ENCODE measurements around the gene CRYBG1.

CRYBG1 gene

DNA sequence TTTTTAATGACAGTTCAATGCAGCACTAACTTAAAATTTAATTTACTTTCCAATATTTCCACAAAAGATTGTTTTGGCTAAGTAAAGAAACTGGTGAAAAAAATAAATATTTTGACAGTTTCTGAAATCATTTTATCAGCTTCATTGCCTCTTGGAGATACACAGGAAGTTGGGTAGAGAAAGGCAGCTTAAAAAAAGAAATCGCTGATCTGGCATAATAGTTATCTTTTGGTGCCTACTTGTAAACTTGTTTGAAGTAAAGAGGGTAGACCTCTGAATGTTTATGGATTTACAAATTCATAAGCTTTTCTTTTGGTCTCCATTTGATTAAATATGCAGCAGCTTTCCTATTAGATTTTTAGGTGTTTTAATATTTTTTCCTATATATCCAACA is 165.4 kb downstream of the CRYBG1 start:
- TF ChIP-seq, protein P1, sequence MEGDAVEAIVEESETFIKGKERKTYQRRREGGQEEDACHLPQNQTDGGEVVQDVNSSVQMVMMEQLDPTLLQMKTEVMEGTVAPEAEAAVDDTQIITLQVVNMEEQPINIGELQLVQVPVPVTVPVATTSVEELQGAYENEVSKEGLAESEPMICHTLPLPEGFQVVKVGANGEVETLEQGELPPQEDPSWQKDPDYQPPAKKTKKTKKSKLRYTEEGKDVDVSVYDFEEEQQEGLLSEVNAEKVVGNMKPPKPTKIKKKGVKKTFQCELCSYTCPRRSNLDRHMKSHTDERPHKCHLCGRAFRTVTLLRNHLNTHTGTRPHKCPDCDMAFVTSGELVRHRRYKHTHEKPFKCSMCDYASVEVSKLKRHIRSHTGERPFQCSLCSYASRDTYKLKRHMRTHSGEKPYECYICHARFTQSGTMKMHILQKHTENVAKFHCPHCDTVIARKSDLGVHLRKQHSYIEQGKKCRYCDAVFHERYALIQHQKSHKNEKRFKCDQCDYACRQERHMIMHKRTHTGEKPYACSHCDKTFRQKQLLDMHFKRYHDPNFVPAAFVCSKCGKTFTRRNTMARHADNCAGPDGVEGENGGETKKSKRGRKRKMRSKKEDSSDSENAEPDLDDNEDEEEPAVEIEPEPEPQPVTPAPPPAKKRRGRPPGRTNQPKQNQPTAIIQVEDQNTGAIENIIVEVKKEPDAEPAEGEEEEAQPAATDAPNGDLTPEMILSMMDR (IDR thresholded peaks at IDR 0.05; ENCODE audit: insufficient read depth, missing control alignments), result no peak
- FAIRE-seq (no peak), DNase-seq (ENCODE audit: insufficient read length, low spot score) (no peak)

DNA sequence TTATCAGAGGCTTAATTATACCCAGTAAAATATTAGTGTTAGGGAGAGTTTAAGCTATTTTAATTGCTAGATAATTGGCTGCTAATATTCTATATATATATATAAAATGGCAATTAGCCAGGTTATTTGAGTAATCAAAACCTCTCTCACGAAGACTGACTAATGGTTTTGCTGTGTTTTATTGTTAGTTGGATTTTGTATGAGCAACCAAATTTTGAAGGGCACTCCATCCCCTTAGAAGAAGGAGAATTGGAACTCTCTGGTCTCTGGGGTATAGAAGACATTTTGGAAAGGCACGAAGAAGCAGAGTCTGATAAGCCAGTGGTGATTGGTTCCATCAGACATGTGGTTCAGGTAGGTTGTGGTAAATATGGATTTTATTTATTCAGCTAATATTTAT is 166.6 kb downstream of the CRYBG1 start:
- no peak for DNase-seq (ENCODE audit: insufficient read length, low spot score)
- no peak for FAIRE-seq
- TF ChIP-seq, protein P1 (IDR thresholded peaks at IDR 0.05; ENCODE audit: insufficient read depth, missing control alignments), result no peak

DNA sequence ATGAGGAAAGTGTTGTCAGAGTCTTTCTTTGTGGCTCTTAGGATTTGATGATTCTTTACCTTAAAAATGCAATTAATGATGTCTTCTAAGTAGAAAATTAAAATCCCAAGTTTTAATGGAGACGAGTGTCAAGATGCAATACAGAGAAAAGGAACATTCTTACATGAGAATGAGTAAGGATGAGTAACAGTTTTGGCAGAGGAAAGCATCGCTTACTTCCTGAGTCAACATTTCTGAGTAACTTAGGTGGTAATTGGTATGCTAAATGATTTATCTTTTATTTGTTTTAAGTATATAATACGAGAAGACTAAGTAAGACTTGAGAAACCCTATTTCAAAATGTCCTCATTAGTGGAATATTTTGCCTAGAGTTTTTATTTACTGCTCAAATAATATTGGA is 167.5 kb downstream of the CRYBG1 start:
- FAIRE-seq, result no peak
- TF ChIP-seq, protein P1 (IDR thresholded peaks at IDR 0.05; ENCODE audit: insufficient read depth, missing control alignments), result no peak
- no peak for DNase-seq (ENCODE audit: insufficient read length, low spot score)

DNA sequence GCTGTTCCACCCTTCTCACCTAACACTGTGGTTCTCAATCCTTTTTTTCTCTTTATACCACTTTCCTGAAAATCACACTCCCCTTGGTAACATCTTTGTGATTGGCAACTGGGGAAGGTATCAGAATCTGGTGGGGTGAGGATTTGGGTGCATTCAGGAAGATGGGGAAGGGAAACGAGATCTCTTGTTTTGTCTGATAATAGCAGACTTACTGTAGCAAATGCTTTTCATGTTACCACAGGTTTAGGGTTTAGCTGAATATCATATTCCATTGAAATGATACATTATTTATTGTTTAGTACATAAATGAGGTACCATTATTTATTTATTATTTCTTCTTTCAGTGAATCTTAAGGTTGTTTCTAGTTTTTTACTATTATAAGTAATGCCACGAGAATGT is 168.0 kb downstream of the CRYBG1 start:
- DNase-seq (ENCODE audit: insufficient read length, low spot score), result no peak
- FAIRE-seq, result no peak
- TF ChIP-seq, protein P1 (IDR thresholded peaks at IDR 0.05; ENCODE audit: insufficient read depth, missing control alignments), result no peak

DNA sequence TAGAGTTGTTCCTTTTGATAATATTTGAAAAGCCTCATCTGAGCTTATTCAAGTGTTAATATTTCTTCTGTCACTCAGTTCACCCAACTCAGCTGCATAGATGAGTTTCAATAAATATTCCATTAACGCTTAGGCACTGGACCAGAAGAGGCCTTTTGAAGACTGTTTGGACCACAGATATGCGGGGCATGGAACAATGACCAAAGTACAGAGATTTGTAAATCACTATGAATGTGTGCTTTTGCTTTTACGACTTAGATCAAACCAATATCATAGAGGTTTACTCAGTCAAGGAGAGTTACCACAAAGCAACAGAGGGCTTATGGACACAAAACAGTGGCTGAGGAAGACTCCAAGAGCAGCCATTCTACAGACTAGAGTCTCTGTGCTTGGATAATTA is 168.9 kb downstream of the CRYBG1 start:
- FAIRE-seq (no peak), DNase-seq (ENCODE audit: insufficient read length, low spot score) (no peak)
- TF ChIP-seq, protein P1 (IDR thresholded peaks at IDR 0.05; ENCODE audit: insufficient read depth, missing control alignments), result no peak

DNA sequence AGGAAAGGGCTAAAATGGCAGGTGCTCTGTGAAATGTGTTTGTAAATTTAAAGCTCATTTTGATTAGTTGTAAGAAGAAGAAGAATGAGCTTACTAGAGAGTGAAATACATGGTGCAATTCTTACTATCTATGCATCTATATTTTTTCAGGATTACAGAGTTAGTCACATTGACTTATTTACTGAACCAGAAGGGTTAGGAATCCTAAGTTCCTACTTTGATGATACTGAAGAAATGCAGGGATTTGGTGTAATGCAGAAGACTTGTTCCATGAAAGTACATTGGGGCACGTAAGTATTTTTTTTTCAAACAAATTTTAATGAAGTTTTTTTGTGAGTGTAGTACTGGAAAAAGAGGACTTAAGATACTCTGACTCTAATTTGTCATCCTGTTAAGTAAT is 169.5 kb downstream of the CRYBG1 start:
- no peak for FAIRE-seq
- TF ChIP-seq, protein P1 (IDR thresholded peaks at IDR 0.05; ENCODE audit: insufficient read depth, missing control alignments), result no peak
- DNase-seq (ENCODE audit: insufficient read length, low spot score), result no peak

DNA sequence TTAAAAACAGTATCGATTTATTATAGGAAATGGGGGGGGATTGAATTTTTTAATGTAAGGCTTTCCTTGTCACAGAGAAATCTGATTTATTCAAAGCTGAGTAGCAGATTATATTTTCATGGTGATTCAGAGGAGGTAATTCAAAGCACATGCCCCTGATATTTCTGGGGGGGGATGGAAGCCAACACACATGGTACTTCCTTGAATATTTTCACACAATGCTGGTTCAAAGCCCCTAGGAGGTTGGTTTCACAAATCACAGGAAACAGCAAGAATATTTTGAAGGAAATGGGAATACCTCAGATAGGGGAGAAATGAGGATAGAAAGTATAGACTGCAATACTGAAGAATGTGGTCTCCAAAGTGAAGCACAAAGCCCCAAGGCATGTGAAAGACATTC is 170.0 kb downstream of the CRYBG1 start:
- TF ChIP-seq, protein P1 (IDR thresholded peaks at IDR 0.05; ENCODE audit: insufficient read depth, missing control alignments), result no peak
- FAIRE-seq (no peak), DNase-seq (ENCODE audit: insufficient read length, low spot score) (no peak)
